Small intestine (tissue), 7 donors: Measurements from ENCODE around the gene CMYA5. TPM values are rescaled to one million over a fixed set of nuclear protein-coding genes. Genes with fewer than 3 reads are reported as not detected.
A peak's percentile ranks its signal among the peaks of the same experiment; 100 is the strongest.

Experiments used
- DNase-seq, 2 donors: peaks; one replicate each; pipeline versions ENCODE4 v3.0.0 to v3.0.0-alpha.2; 2013
- FAIRE-seq: peaks from 2 replicates; lab custom pipeline; 2012; peaks lifted over from hg19 to GRCh38; lab: Jason Lieb, UNC
- H3K27ac ChIP-seq, 3 donors: one replicate each; pipeline ENCODE4 v1.5.1; 2013; ENCODE audit warnings: low read length in 2 of 3, mild to moderate bottlenecking in 2 of 3, control low read depth in 1 of 3, inconsistent platforms in 1 of 3, low read depth in 1 of 3, moderate library complexity in 1 of 3
- H3K27me3 ChIP-seq, 3 donors: one replicate each; pipeline ENCODE4 v1.6.1; 2013; ENCODE audit warnings: low read length in 3 of 3, inconsistent platforms in 1 of 3; ENCODE audit not compliant: control insufficient read depth in 3 of 3, insufficient read depth in 3 of 3
- H3K36me3 ChIP-seq, 3 donors: one replicate each; pipeline ENCODE4 v1.6.1; 2013; ENCODE audit warnings: low read length in 3 of 3, inconsistent platforms in 1 of 3, low read depth in 1 of 3, mild to moderate bottlenecking in 1 of 3, moderate library complexity in 1 of 3; ENCODE audit not compliant: control insufficient read depth in 3 of 3, insufficient read depth in 2 of 3
- H3K4me1 ChIP-seq, 3 donors: one replicate each; pipeline ENCODE4 v1.6.1; 2013; ENCODE audit warnings: low read length in 2 of 3, inconsistent platforms in 1 of 3, low read depth in 1 of 3, mild to moderate bottlenecking in 1 of 3, moderate library complexity in 1 of 3; ENCODE audit not compliant: control insufficient read depth in 3 of 3, insufficient read depth in 2 of 3
- H3K4me3 ChIP-seq, 3 donors: one replicate each; pipeline ENCODE4 v1.5.1; 2013; ENCODE audit warnings: low read length in 3 of 3, control low read depth in 1 of 3, inconsistent platforms in 1 of 3, low read depth in 1 of 3, mild to moderate bottlenecking in 1 of 3, moderate library complexity in 1 of 3
- H3K9me3 ChIP-seq, 2 donors: one replicate each; pipeline ENCODE4 v1.6.1; 2013; ENCODE audit warnings: low read depth in 1 of 2, low read length in 1 of 2; ENCODE audit not compliant: control insufficient read depth in 2 of 2, insufficient read depth in 1 of 2
- WGBS, 3 donors: extraction: QIAGEN DNeasy Blood & Tissue Kit; methylation state at CpG; one replicate each; pipeline ENCODE4 v1.1.7; 2013; 5-methylcytosine and 5-hydroxymethylcytosine counted together
- polyA plus RNA-seq, 4 donors: library from polyadenylated mRNA; stranded (reverse) in 3 of 4; unstranded in 1 of 4; fragments of 200-250 nt in 3 of 4; fragments of 120-200 nt in 1 of 4; gene quantifications; one replicate each; pipeline versions ENCODE4 v1.2.1 to v1.2.3, GENCODE V29; 2013
- donor health status: healthy with polysubstance abuse.
- donor health status: control.
- donor health status: control.
- donor health status: Bipolar disorder and iron deficiency.
- donor health status: healthy.

Gene CMYA5
- polyA plus RNA-seq, 4 donors: 0.61 to 5.7 (median 1.6) TPM

- FAIRE-seq (no peak), DNase-seq (no peak)
- Histone ChIP-seq H3K27ac (no peak overlapping the region), H3K4me3 (no peak overlapping the region), H3K27me3 (no peaks in the 10 kb centered on the region), H3K9me3 (no peaks in the 10 kb centered on the region), H3K36me3 (peaks cover 0 to 2% (median 0%) of the 10 kb centered on the region in 3 donors), H3K4me1 (no peaks in the 10 kb centered on the region)
- 76 to 90% (median 80%) methylated on average over 1 of the region's 1 CpG for WGBS, 3 donors
Measured at GRCh38 chr5:79694652-79695051, 5.0 kb downstream of the CMYA5 start.

- H3K27me3 ChIP-seq: no peaks in the 10 kb centered on the region
- FAIRE-seq: no peak
- no peak overlapping the region for H3K4me3 ChIP-seq
- WGBS, 3 donors: 96 to 100% (median 100%) methylated on average over 1 of the region's 1 CpG
- no peak for DNase-seq
- H3K27ac ChIP-seq: no peak overlapping the region
- H3K36me3 ChIP-seq: peaks cover 0 to 2% (median 0%) of the 10 kb centered on the region in 3 donors
- no peaks in the 10 kb centered on the region for H3K9me3 ChIP-seq
- H3K4me1 ChIP-seq: no peaks in the 10 kb centered on the region
Measured at GRCh38 chr5:79695526-79695925, 5.9 kb downstream of the CMYA5 start.

- Histone ChIP-seq H3K27ac (no peak overlapping the region), H3K4me3 (no peak overlapping the region), H3K9me3 (no peaks in the 10 kb centered on the region), H3K36me3 (peaks cover 0 to 2% (median 0%) of the 10 kb centered on the region in 3 donors), H3K27me3 (no peaks in the 10 kb centered on the region), H3K4me1 (no peaks in the 10 kb centered on the region)
- no peak for DNase-seq
- FAIRE-seq: no peak
- 62 to 69% (median 69%) methylated on average over 4 of the region's 4 CpGs for WGBS, 3 donors
Measured at GRCh38 chr5:79697222-79698170, 7.9 kb downstream of the CMYA5 start.

- no peak for FAIRE-seq
Measured at GRCh38 chr5:79699763-79700400, 10.2 kb downstream of the CMYA5 start.

GRCh38 chr5:79702606-79703380 lies 13.2 kb downstream of the CMYA5 start:
- 41 to 56% (median 44%) methylated on average over 3 of the region's 3 CpGs for WGBS, 3 donors
- peak in 1 of 2 donors; percentile 25 for DNase-seq

More at GRCh38 chr5:79699763-79700400, 10.2 kb downstream of the CMYA5 start:
- Histone ChIP-seq H3K36me3 (peaks cover 0 to 2% (median 0%) of the 10 kb centered on the region in 3 donors), H3K4me3 (no peak overlapping the region), H3K9me3 (no peaks in the 10 kb centered on the region), H3K4me1 (no peaks in the 10 kb centered on the region), H3K27ac (no peak overlapping the region), H3K27me3 (no peaks in the 10 kb centered on the region)
- no peak for DNase-seq
- 90 to 92% (median 92%) methylated on average over 4 of the region's 4 CpGs for WGBS, 3 donors

GRCh38 chr5:79703381-79703645 lies 13.7 kb downstream of the CMYA5 start:
- peaks cover 0 to 2% (median 0%) of the 10 kb centered on the region in 3 donors for H3K36me3 ChIP-seq
- WGBS, 3 donors: 80 to 96% (median 92%) methylated on average over 1 of the region's 1 CpG
- H3K27ac ChIP-seq: no peak overlapping the region
- H3K27me3 ChIP-seq: no peaks in the 10 kb centered on the region
- no peaks in the 10 kb centered on the region for H3K9me3 ChIP-seq
- DNase-seq: no peak
- no peaks in the 10 kb centered on the region for H3K4me1 ChIP-seq
- H3K4me3 ChIP-seq: no peak overlapping the region
- FAIRE-seq: no peak

More at GRCh38 chr5:79702606-79703380, 13.2 kb downstream of the CMYA5 start:
- FAIRE-seq: no peak
- Histone ChIP-seq H3K4me1 (no peaks in the 10 kb centered on the region), H3K27ac (no peak overlapping the region), H3K36me3 (peaks cover 0 to 2% (median 0%) of the 10 kb centered on the region in 3 donors), H3K9me3 (no peaks in the 10 kb centered on the region), H3K27me3 (no peaks in the 10 kb centered on the region), H3K4me3 (no peak overlapping the region)

- DNase-seq (no peak), FAIRE-seq (no peak)
- H3K4me3 ChIP-seq: no peak overlapping the region
- no peaks in the 10 kb centered on the region for H3K9me3 ChIP-seq
- H3K27me3 ChIP-seq: no peaks in the 10 kb centered on the region
- no peaks in the 10 kb centered on the region for H3K4me1 ChIP-seq
- no peak overlapping the region for H3K27ac ChIP-seq
- no peaks in the 10 kb centered on the region for H3K36me3 ChIP-seq
Measured at GRCh38 chr5:79704553-79704952, 14.9 kb downstream of the CMYA5 start.

- H3K9me3 ChIP-seq: no peaks in the 10 kb centered on the region
- DNase-seq: no peak
- H3K4me3 ChIP-seq: no peak overlapping the region
- no peaks in the 10 kb centered on the region for H3K27me3 ChIP-seq
- no peak for FAIRE-seq
- no peaks in the 10 kb centered on the region for H3K4me1 ChIP-seq
- WGBS, 3 donors: 91 to 95% (median 92%) methylated on average over 3 of the region's 3 CpGs
- H3K36me3 ChIP-seq: no peaks in the 10 kb centered on the region
- H3K27ac ChIP-seq: no peak overlapping the region
Measured at GRCh38 chr5:79705632-79706031, 16.0 kb downstream of the CMYA5 start.
